Ishikawa (cell line): Measurements from ENCODE around the gene RPS28.

ENCODE experiments used
- CREB1 ChIP-seq: IDR thresholded peaks from 2 replicates; pipeline ENCODE4 v1.6.1; 2012; ENCODE audit warnings: low read depth
- EP300 ChIP-seq: IDR thresholded peaks from 2 replicates; pipeline ENCODE4 v1.6.1; 2012; ENCODE audit warnings: borderline replicate concordance
- RAD21 ChIP-seq: IDR thresholded peaks from 2 replicates; pipeline ENCODE4 v1.6.1; 2012; ENCODE audit warnings: low read depth
- TAF1 ChIP-seq: IDR thresholded peaks from 2 replicates; pipeline ENCODE4 v1.6.1; 2012; ENCODE audit warnings: low read depth, mild to moderate bottlenecking
- YY1 ChIP-seq: IDR thresholded peaks from 2 replicates; pipeline ENCODE4 v1.6.1; 2012; ENCODE audit warnings: low read depth

- TF ChIP-seq RAD21 (no peak), TAF1 (no peak), CREB1 (no peak), YY1 (no peak), EP300 (no peak)
Measured at GRCh38 chr19:8337728-8338127, 16.4 kb downstream of the RPS28 start.
